ENCODE measurements around the gene DNAH6.

DNA sequence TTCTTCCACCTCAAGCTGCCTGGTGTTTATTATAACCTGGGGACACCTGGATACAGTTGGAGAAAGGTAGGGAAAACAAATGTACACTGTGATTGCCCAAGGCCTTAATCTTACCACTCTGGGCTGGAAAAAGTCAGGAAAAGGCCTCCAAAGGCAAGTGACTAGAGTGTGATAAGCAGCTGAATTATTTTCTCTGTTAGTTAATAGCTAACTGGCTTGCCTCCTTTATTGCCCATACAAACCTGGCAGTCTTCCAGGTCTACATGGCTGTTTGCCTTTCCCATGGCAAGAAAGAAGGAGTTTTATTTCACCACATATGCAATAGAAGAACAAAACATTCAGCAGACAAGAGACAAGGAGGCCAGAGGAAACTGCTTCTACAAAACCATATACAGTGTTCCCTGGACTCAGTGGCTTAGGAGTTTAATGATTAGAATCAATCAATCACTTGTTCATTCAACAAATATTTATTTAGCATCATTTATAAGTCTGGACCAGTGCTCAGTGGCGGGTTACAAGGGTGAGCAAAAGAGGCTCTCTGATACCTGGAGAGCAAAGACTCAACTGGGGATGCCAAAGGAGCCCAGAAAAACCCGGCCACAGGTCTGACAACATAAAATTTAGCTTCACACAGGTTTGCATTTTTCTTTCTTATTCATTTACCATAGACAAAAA lies 29.7 kb upstream of the DNAH6 start:
- TF ChIP-seq, protein P1, sequence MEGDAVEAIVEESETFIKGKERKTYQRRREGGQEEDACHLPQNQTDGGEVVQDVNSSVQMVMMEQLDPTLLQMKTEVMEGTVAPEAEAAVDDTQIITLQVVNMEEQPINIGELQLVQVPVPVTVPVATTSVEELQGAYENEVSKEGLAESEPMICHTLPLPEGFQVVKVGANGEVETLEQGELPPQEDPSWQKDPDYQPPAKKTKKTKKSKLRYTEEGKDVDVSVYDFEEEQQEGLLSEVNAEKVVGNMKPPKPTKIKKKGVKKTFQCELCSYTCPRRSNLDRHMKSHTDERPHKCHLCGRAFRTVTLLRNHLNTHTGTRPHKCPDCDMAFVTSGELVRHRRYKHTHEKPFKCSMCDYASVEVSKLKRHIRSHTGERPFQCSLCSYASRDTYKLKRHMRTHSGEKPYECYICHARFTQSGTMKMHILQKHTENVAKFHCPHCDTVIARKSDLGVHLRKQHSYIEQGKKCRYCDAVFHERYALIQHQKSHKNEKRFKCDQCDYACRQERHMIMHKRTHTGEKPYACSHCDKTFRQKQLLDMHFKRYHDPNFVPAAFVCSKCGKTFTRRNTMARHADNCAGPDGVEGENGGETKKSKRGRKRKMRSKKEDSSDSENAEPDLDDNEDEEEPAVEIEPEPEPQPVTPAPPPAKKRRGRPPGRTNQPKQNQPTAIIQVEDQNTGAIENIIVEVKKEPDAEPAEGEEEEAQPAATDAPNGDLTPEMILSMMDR (conservative IDR thresholded peaks at IDR 0.05 in 1 of 2, IDR thresholded peaks at IDR 0.05 in 1 of 2; ENCODE audit: extremely low read depth in 1 of 2, insufficient read depth in 1 of 2, low read depth in 1 of 2, low read length in 2 of 2), result no peak
- no peak for TF ChIP-seq EZH2 (IDR thresholded peaks at IDR 0.05; ENCODE audit: borderline replicate concordance, low read length)

Data from mammary epithelial cell (primary cell).